ENCODE data around the gene SIRPB1. TPM values are rescaled to one million over a fixed set of nuclear protein-coding genes. Genes with fewer than 3 reads are reported as not detected.
A peak's percentile ranks its signal among the peaks of the same experiment; 100 is the strongest.

SIRPB1 gene
- polyA plus RNA-seq, 2 of the 4 experiments (the other 2 are of a cell fraction) = 0.10 to 0.56 TPM

DNA sequence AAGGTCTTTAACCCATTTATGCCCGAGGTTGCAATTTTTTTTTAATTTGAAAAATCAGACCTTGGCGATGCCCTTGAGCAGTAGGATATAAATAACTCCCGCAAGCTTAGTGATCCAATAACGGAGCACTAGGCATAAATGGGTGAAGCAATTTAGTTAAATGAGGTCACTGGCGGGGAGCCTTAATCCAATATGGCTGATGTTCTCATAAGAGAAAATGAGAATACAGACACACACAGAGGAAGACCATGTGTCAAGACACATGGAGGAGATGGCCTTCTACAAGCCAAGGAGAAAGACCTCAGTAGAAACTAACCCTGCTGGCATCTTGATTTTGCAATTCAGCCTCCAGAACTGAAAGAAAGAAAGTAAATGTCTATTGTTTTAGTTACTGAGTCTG lies 37.0 kb upstream of the SIRPB1 start:
- no peak overlapping the region for H3K27ac ChIP-seq
- 56% methylated on average over 5 of the region's 5 CpGs for WGBS (ENCODE audit: missing lambda C conversion rate)
- no peak for FAIRE-seq
- ChIA-PET POLR2A (no interaction called here), CTCF (no interaction called here)
- no peak for TF ChIP-seq MYC (IDR thresholded peaks at IDR 0.05; ENCODE audit: borderline replicate concordance, low read length)
- TF ChIP-seq RNF2 (IDR thresholded peaks at IDR 0.05; ENCODE audit: borderline replicate concordance, low read depth) = no peak
- TF ChIP-seq JUNB (IDR thresholded peaks at IDR 0.05) = no peak
- no peak for TF ChIP-seq ZNF302 (CRISPR knock-in tag; IDR thresholded peaks at IDR 0.05)
- TF ChIP-seq CHD4 (IDR thresholded peaks at IDR 0.05; ENCODE audit: borderline replicate concordance) = no peak
- TF ChIP-seq MAFK (IDR thresholded peaks at IDR 0.05; ENCODE audit: partially characterized antibody) = no peak
- no peak for TF ChIP-seq CBX8 (IDR thresholded peaks at IDR 0.05)
- no peak for TF ChIP-seq NFE2L2 (conservative IDR thresholded peaks at IDR 0.05; ENCODE audit: low read length)
- TF ChIP-seq HOXA7 (CRISPR knock-in tag; IDR thresholded peaks at IDR 0.05) = no peak
- TF ChIP-seq, protein P1, sequence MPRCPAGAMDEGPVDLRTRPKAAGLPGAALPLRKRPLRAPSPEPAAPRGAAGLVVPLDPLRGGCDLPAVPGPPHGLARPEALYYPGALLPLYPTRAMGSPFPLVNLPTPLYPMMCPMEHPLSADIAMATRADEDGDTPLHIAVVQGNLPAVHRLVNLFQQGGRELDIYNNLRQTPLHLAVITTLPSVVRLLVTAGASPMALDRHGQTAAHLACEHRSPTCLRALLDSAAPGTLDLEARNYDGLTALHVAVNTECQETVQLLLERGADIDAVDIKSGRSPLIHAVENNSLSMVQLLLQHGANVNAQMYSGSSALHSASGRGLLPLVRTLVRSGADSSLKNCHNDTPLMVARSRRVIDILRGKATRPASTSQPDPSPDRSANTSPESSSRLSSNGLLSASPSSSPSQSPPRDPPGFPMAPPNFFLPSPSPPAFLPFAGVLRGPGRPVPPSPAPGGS (IDR thresholded peaks at IDR 0.05) = no peak
- no peak for TF ChIP-seq SREBF2 (IDR thresholded peaks at IDR 0.05)
- no peak for DNase-seq (ENCODE audit: low read depth in 1 of 2, low spot score in 1 of 2)
- no peak overlapping the region for H3K4me2 ChIP-seq
- H3K4me1 ChIP-seq = no peaks in the 10 kb centered on the region
- no peaks in the 10 kb centered on the region for H3K9me3 ChIP-seq
- no peak overlapping the region for H3K4me3 ChIP-seq
- ATAC-seq = no peak

DNA sequence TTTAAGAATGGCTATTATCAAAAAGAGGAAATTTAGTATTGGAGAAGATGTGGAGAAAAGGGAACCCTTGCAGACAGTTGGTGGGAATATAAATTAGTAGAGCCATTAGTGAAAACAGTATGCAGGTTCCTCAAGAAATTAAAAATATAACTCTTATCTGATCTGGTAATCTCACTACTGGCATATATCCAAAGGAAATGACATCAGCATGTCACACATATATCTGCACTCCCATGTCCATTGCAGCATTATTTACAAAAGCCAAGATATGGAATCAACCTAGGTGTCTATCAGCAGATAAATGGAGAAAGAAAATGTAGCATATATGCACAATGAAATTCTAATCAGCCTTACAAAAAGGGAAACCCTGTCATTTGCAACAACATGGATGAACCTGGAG lies 35.2 kb upstream of the SIRPB1 start:
- ChIA-PET CTCF (no interaction called here), POLR2A (no interaction called here)
- no peak for ATAC-seq
- DNase-seq (ENCODE audit: low read depth in 1 of 2, low spot score in 1 of 2) = no peak
- Histone ChIP-seq H3K4me1 (no peaks in the 10 kb centered on the region), H3K4me2 (no peak overlapping the region), H3K9me3 (no peaks in the 10 kb centered on the region), H3K27ac (no peak overlapping the region), H3K4me3 (no peak overlapping the region)
- FAIRE-seq = peak; percentile 43
- TF ChIP-seq HOXB13 (CRISPR knock-in tag; IDR thresholded peaks at IDR 0.05; ENCODE audit: low read depth) (no peak), RAD21 (conservative IDR thresholded peaks at IDR 0.05 in 1 of 2, IDR thresholded peaks at IDR 0.05 in 1 of 2) (no peak), RCOR1 (IDR thresholded peaks at IDR 0.05; ENCODE audit: low read depth, low read length) (no peak), EHMT2 (IDR thresholded peaks at IDR 0.05; ENCODE audit: low read depth) (no peak), ESRRA (IDR thresholded peaks at IDR 0.05; ENCODE audit: borderline replicate concordance, low read length) (no peak), SREBF2 (IDR thresholded peaks at IDR 0.05) (no peak)
- TF ChIP-seq, protein P2, sequence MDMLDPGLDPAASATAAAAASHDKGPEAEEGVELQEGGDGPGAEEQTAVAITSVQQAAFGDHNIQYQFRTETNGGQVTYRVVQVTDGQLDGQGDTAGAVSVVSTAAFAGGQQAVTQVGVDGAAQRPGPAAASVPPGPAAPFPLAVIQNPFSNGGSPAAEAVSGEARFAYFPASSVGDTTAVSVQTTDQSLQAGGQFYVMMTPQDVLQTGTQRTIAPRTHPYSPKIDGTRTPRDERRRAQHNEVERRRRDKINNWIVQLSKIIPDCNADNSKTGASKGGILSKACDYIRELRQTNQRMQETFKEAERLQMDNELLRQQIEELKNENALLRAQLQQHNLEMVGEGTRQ (IDR thresholded peaks at IDR 0.05) = no peak

DNA sequence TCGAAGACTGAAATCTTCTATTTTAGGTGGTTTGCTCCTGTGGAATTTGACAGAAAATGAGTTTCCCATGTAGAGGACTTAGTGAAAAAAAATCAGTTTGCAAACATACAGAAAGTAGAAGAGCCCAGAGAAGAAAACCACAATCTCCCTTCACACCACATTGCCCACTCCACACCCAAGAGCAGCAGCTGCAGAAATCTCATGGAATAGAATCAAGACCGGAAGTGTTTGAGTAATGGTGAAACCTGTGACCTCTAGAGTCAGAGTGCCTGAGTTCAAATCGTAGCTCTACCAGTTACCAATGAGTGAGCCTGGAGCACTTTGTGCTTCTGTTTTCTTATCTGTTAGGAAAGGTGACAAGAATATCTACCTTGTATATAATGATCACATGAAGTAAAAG lies 33.2 kb upstream of the SIRPB1 start:
- no peaks in the 10 kb centered on the region for H3K4me1 ChIP-seq
- ChIA-PET POLR2A (no interaction called here), CTCF (no interaction called here)
- H3K9me3 ChIP-seq = no peaks in the 10 kb centered on the region
- H3K27ac ChIP-seq = no peak overlapping the region
- DNase-seq (ENCODE audit: low read depth in 1 of 2, low spot score in 1 of 2) (no peak), ATAC-seq (no peak), FAIRE-seq (no peak)
- H3K4me2 ChIP-seq = no peak overlapping the region
- no peak overlapping the region for H3K4me3 ChIP-seq
- no peak for TF ChIP-seq FOSB (CRISPR knock-in tag; IDR thresholded peaks at IDR 0.05)
- no peak for TF ChIP-seq CHD2 (IDR thresholded peaks at IDR 0.05; ENCODE audit: low read length, partially characterized antibody)
- TF ChIP-seq KDM5A (IDR thresholded peaks at IDR 0.05) = no peak
- TF ChIP-seq RCOR1 (IDR thresholded peaks at IDR 0.05; ENCODE audit: low read depth, low read length) = no peak
- TF ChIP-seq TFCP2L1 (CRISPR knock-in tag; IDR thresholded peaks at IDR 0.05) = no peak
- TF ChIP-seq RFX5 (IDR thresholded peaks at IDR 0.05) = no peak
- no peak for TF ChIP-seq MYC (IDR thresholded peaks at IDR 0.05; ENCODE audit: borderline replicate concordance, low read length)
- no peak for TF ChIP-seq CEBPB (IDR thresholded peaks at IDR 0.05)
- TF ChIP-seq RAD21 (conservative IDR thresholded peaks at IDR 0.05 in 1 of 2, IDR thresholded peaks at IDR 0.05 in 1 of 2) = no peak
- WGBS (ENCODE audit: missing lambda C conversion rate) = 13% methylated on average over 3 of the region's 3 CpGs

Measured in A549 (cell line).